ENCODE results near the gene CLCN2.

The CLCN2 gene

GRCh38 chr3:184296616-184297015 lies 64.8 kb downstream of the CLCN2 start:
- DNase-seq (ENCODE audit: low read depth, low spot score): no peak

Measured in iPS DF 19.7 (cell line).